HG02610 (cell line): ENCODE results near the gene NPFF.

ENCODE experiments used
- ATAC-seq: cut with Tn5 transposase; IDR thresholded peaks from one replicate; pipeline ENCODE4 v1.9.1; 2021; ENCODE audit warnings: mild to moderate bottlenecking, moderate library complexity; ENCODE audit not compliant: unreplicated experiment

The NPFF gene

DNA sequence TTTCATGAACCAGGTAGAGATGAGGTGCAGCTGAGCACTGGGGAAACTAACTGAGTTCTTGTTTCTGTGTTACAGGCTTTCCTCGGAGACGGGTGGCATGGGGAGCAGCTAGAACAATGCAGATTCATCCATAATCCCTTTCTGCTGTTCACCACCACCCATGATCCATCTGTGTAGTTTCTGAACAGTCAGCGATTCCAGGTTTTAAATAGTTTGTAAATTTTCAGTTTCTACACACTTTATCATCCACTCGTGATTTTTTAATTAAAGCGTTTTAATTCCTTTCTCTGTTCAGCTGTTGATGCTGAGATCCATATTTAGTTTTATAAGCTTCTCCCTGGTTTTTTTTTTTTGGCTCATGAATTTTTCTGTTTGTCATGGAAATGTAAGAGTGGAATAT is 28.0 kb downstream of the NPFF start:
- ATAC-seq, result no peak

DNA sequence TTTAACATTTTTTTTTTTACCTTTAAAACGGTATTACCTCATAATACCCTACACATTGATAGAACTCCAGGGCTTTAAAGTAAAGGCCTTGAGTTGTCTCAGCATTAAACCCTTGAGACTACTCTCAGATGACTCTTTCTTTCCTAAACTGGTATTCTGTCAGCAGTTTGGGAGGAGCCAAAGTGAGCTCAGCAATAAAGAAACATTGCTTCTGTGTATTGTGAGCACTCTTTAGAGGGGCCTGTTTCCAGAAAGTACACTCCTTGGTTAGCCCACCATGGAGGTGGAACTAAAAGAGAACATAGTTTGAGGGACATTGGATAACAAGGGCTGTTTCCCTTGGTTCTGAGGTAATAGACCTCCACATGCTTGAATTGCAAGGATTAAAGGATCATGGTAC is 28.4 kb downstream of the NPFF start:
- no peak for ATAC-seq

DNA sequence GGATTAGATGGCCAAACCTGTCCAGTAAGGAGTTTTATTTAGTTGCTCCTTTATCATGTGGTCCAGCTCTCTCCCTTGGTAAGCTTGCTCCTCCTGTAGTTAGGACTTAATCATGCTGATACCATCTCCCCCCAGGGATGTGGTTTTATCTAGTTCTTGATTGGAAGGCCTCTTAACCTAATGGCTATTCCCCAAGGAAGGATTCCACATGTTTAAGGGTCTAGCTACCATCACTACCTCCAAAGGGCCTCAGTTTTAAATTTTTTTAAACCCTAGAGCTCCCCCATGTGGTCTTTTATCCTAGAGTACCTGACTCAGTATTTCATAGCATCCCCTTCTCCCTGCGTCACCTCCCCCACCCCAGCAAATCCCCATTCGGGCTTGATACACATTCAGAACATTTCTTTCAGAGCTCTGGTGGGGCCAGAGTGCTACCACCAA is 30.5 kb downstream of the NPFF start:
- ATAC-seq, result no peak

DNA sequence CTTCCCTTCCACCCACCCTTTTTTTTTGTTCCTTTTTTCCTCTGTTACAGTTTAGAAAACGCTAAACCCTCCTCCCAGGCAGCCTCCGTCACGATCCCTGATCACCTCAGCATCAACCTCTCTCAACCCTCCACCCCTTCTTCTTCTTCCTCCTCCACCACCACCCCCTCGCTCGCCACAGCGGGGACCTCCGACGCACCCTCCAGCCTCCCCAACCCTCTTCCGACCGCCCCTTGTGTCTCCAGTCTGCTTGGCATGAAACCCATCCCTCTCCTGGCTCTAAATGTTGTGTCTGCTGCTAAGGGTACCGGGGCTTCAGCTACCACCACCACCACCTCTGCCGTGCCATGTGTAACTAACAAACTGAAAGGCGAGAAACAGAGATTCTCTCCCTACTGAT is 32.5 kb downstream of the NPFF start:
- no peak for ATAC-seq

DNA sequence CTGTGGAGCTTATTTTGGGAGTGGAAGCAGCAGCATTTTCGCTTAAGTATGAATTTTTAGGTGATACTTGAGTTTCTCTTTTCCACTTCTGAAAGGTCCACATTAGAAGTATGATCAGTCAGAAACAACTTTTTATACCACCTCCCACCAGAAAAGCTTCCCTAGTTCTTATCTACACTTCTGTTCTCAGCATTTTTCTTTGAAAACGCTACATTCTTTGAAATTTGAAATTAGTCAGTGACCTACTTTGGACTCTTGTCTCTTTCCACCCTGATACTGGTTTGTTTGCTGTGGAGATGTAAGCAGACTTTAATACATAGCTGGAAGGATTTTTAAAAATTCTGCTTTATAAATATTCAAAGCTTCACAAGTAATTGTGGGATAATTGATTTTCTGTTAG is 33.2 kb downstream of the NPFF start:
- ATAC-seq, result no peak

DNA sequence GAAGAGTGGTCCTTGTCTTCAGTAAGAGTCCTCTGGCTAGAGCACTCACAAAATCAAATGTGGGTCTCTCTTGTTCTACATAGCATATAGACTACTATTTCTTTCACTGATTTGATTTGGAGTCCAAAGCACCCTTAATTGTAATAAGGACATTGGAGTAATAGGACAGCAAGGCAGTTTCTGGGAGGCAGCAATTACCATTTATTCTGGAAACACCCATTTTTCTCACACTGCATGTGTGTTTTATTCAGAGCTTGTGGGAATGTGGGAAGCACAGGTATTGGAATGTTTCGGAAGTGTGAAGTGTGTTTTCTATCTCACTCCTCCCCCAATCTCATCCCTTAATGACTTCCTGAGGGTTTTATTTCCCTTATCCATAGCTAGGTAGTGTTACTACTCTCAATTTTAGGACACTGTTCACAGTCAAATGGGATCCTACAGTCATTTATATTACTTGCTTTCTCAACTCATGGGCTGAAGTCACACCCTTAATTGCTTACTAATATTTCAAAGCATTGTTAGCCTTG is 35.2 kb downstream of the NPFF start:
- no peak for ATAC-seq

DNA sequence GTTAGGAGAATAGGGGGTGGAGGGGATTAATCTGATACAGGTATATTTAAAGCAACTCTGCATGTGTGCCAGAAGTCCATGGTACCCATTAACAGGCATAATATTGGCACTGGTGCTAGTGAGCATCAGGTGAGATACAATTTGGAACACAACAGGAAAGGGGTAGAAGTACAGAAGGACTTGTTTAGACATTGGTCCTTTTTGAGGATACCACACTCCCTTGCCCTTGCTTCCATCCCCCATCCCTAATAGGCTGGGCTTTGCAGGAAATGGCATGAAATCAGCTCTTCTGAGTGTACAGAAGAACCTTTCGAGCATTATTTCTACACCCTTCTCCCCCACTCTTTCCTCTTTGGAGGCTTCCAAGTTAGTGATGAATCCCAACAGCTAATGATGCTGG is 39.0 kb downstream of the NPFF start:
- ATAC-seq, result no peak

DNA sequence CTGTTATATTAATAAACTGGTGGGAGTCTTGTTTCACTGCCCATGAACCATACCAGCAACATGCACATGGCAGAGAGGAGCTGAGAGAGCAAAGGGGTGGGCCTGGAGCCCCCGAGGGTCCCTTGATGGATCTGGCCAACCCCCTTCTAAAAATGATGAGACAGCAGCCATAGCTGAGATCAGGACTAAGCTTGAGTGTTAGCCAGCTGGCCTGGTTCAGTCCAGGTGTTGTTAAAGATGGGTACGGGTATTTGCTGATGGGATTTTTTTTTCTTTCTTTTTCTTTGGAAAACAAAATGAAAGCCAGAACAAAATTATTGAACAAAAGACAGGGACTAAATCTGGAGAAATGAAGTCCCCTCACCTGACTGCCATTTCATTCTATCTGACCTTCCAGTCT is 39.4 kb downstream of the NPFF start:
- no peak for ATAC-seq

DNA sequence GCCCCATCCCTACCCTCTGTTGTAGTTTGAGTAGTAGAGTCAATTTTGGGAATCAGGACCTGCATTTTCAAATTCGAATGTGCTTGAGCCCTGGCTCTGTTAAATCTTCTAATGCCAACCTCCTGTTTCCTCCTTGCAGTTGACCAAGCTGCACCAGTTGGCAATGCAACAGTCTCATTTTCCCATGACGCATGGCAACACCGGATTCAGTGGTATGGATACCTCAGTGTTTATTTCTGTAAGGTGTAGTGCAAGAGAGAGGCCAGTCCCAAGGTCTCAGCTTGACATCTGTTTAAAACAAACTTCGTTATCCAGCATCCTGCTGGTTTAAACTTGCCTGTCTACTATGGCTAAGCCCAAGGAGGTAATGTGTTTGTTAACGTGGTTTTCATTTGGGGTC is 40.2 kb downstream of the NPFF start:
- no peak for ATAC-seq

DNA sequence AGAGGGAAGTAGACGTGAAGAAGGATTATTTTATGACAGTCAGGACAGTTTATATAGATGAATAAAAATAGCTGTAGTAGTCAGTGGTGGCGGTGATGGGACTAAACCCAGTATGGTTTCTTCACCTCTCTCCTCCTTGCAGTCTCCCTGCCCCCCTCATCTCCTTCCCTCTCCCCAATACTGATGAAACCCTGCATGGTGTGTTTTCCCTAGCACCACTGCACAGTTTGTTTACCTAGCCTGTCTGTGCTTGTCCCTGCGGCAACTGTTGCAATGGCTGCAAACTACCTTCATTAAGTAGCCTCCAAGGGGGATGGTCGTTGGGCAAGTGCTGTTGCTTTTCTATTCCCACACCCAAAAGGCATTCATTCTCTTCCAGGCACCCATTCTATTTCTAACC is 40.6 kb downstream of the NPFF start:
- no peak for ATAC-seq

DNA sequence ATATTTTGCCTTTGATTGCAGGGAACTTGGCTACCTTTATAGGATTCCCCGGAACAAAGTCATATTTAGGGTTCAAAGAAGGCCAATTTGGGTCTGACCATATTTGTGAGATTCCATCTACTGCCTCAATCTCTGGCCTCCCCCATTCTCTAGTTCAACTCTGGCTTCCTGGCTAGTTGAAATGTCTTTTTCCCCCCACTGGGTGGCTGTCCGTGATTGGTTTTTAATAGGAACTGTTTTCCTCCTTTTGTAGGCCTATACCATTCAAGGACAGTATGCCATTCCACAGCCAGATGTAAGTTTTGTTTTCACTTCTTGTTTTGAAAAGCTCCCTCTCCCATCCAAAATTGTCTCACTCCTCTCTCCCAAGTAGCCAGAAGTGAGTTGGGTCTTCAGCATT is 41.6 kb downstream of the NPFF start:
- no peak for ATAC-seq

DNA sequence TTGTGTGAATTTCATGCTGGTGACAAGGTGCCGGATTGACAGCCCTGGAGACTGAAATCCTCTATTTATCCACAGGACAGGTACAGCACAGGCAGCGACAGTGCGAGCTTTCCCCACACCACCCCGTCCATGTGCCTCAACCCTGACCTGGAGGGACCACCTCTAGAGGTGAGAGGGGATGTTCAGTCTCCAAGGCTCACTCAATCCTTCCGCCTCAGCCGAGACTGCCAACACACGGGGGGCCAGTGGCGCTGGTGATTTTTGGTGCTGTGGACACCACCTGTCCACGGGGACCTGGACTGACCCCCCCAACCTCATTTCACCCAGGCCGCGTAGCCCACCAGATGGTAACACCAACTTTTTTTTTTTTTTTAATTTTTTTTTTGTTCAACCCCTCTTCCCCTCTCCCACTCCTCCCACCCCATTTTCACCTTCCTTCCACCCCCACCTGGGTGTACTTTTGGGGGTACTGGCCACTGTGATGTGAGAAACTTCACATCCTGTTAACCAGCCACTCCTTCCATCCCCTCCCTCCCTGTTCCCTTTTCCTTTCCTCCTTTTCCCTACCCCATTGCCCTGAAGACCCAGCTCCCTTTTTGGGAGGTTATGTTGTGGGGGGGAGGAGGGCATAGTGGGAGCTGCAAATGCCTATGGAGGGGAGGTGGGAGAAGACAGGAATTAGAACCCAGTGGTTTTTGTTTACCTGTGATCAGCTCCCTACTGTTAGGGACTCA is 42.4 kb downstream of the NPFF start:
- ATAC-seq, result no peak

DNA sequence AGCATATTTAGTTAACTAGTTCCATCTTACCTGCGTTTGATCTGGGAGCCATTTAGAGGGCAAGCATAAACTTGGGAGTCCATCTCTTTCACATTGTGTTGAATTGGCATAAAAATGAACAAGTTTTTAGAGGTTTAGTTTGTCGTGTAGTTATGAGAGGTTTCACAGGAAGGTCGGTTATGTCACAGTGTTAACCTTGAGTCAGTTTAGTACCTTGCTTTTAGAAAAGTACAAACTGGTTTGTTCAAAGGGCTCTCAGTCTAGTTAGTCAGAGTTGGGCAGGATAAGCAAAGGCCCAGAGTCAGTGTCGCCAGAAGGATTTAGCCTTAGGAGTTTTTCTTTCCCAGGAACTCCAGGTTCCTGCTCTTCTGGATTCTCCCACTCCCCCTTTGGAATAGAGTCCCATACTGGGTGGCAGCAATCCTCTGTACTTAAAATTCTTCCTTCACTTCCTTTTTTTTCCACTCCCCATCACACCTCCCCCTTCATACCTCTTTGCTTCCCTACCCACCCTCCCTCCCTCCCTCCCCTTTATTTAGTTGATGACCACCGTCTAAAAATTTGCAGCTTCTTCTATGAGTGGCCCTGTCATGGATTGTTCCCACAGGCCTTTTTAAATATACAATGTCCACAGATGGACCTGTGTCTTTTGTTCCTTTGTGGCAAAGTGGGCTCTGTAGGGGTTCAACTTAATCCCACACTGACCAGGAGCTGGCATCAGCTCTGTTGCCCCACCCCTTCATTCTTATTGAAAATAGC is 43.3 kb downstream of the NPFF start:
- ATAC-seq, result no peak

DNA sequence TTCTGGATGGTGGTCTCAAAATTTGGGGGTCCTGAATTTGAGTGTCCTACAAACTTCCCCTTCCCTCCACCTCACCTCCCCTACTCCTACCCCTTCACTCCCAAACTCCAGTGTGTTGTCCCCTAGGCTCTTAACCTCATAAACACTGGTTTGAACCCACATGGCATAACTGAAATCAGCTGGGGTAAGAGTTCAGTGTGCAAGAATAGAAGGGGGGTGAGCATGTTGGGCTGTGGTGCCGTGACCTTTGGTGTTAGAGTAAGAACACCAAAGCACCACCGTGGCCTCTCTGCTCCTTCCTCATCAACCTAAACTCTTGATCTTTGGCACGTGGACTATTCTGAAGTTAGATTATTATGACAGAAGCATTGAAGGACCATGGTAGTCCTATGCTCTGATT is 44.3 kb downstream of the NPFF start:
- no peak for ATAC-seq

DNA sequence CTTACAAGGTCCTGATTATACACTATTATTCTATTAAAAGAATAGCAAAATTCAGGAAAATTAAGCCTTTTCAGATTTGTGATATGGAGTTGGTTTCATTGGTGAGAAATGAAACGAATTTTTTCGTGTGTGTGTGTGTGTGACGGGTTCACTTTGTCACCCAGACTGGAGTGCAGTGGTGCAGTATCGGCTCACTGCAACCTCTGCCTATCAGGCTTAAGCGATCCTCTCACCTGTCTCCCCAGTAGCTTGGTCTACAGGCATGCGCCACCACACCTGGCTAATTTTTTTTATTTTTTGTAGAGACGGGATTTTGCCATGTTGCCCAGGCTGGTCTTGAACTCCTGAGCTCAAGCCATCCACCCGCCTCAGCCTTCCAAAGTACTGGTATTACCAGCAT is 45.7 kb downstream of the NPFF start:
- ATAC-seq, result no peak

DNA sequence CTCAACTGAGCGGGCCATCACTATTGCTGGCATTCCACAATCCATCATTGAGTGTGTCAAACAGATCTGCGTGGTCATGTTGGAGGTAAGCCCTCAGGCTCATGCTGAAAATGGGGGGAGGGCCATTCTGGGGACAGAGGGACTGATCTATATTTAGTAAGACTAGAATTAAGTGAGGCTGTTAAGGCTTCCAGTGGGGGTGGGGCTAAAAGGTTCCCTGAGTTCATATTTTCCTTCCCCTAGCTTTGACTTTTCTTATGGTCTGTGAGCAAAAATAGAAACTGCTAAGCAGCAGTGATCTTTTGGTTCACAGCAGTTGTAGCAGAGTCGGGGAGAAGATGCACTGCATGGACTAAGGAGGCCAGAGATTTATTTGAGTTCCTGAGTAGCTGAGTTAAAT is 46.2 kb downstream of the NPFF start:
- no peak for ATAC-seq

DNA sequence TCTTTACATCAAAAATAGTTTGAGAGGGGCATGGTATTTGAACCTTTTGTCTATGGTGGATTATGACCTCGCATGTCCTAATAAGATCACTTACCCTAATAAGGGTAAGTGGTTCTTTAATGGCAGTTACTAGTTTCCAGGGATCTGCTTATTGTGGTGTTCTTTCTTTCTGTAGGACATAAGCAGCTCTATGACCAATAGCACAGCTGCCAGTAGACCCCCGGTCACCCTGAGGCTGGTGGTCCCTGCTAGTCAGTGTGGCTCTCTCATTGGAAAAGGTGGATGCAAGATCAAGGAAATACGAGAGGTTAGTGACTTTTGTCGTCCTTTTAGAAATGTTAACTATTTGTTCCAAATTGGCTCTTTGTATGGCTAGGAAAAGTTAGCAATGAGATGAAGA is 48.2 kb downstream of the NPFF start:
- ATAC-seq, result no peak
